ENCODE data around the gene EPB41L4A. TPM values are rescaled to one million over a fixed set of nuclear protein-coding genes. Genes with fewer than 3 reads are reported as not detected.

The EPB41L4A gene
- total and polyA plus RNA-seq, 11 donors, result 6.4 to 34.5 (median 16.2) TPM

DNA sequence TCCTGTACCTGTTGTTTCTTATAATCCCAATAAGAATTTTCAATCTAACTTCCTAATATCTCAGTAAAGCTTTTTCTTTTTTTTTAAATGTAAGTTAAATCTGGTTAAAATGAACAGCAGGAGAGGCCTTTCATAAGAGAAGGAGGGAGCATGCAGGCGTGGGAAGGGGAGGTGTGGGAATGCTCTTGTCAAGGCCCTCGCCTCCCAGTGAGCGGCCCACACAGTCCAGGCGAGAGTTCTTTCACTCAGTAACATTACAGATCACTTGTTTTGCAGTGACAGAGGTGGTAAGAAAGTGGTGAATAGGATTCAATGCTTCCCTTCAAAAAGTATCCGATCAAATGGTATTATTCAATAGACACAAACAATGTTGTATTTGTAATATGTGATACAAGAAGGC, 125.0 kb downstream of the EPB41L4A start:
- Histone ChIP-seq H3K27ac (peak overlapping the region in 1 of 12 donors; percentile 20), H3K9me3 (peaks cover 0 to 11% (median 0%) of the 10 kb centered on the region in 12 donors), H3K4me1 (peaks cover 0 to 38% (median 12%) of the 10 kb centered on the region in 12 donors), H3K27me3 (no peaks in the 10 kb centered on the region), H3K4me3 (no peak overlapping the region), H3K36me3 (no peaks in the 10 kb centered on the region)
- 57 to 85% (median 76%) methylated on average over 5 of the region's 5 CpGs for WGBS, 4 donors
- TF ChIP-seq POLR2A (IDR thresholded peaks at IDR 0.05) (no peak), CTCF (IDR thresholded peaks at IDR 0.05) (no peak)
- DNase-seq (no peak), ATAC-seq (peak in 3 of 4 donors; percentile 44 to 57 (median 48))
- intact Hi-C loops (cut with DNase I), result loop anchor here in 1 of 10 donors (5.0 kb wide), 1 partner anchor 123 kb away; the partner anchor contains the start of gene EPB41L4A

- Histone ChIP-seq H3K9me3 (peaks cover 0 to 9% (median 0%) of the 10 kb centered on the region in 12 donors), H3K27me3 (no peaks in the 10 kb centered on the region), H3K27ac (peak overlapping the region in 1 of 12 donors; percentile 20), H3K36me3 (no peaks in the 10 kb centered on the region), H3K4me1 (peaks cover 0 to 38% (median 12%) of the 10 kb centered on the region in 12 donors), H3K4me3 (peak overlapping the region in 7 of 12 donors; percentile 16 to 41 (median 28))
- DNase-seq (peak in 2 of 5 donors; percentile 15 to 27), ATAC-seq (peak; percentile 71 to 83 (median 74))
- no peak for TF ChIP-seq POLR2A (IDR thresholded peaks at IDR 0.05)
- TF ChIP-seq CTCF (IDR thresholded peaks at IDR 0.05), result no peak
- WGBS, 4 donors, result 18 to 33% (median 22%) methylated on average over 7 of the region's 7 CpGs
- intact Hi-C loops (cut with DNase I), result loop anchor here in 1 of 10 donors (5.0 kb wide), 1 partner anchor 124 kb away; the partner anchor contains the start of gene EPB41L4A
Measured at GRCh38 chr5:112293587-112293986, 125.5 kb downstream of the EPB41L4A start.

GRCh38 chr5:112290691-112291090, 128.4 kb downstream of the EPB41L4A start:
- TF ChIP-seq POLR2A (IDR thresholded peaks at IDR 0.05), result no peak
- no peak for TF ChIP-seq CTCF (IDR thresholded peaks at IDR 0.05)
- H3K27ac ChIP-seq, result no peak overlapping the region
- H3K27me3 ChIP-seq, result no peaks in the 10 kb centered on the region
- H3K36me3 ChIP-seq, result no peaks in the 10 kb centered on the region
- ATAC-seq (peak in 1 of 4 donors; percentile 17), DNase-seq (no peak)
- H3K4me3 ChIP-seq, result no peak overlapping the region
- intact Hi-C loops (cut with DNase I), result loop anchor here in 1 of 10 donors (5.0 kb wide), 1 partner anchor 127 kb away; the partner anchor contains the start of gene EPB41L4A
- H3K9me3 ChIP-seq, result no peaks in the 10 kb centered on the region
- peaks cover 0 to 38% (median 12%) of the 10 kb centered on the region in 12 donors for H3K4me1 ChIP-seq

DNA sequence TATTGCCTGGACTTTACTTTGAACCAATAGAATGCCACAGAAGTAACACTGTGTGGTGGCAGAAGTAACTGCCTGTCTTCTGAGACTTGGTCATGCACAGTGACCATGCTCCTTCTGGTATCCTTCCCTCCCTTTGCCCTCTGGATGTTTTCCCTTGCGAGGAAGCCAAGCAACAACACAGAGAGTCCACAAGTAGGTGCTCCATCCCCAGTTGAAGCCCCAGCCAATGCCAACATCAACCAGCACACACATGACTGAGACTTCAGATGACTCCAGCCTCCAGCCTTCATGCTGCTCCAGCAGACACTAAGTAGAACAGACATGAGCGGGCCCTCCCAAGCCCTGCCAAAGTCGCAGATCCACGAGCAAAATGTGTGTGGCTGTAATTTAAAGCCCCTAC, 129.6 kb downstream of the EPB41L4A start:
- WGBS, 4 donors, result 82 to 96% (median 93%) methylated on average over 4 of the region's 4 CpGs
- TF ChIP-seq CTCF (IDR thresholded peaks at IDR 0.05) (no peak), POLR2A (IDR thresholded peaks at IDR 0.05) (no peak)
- Histone ChIP-seq H3K27ac (no peak overlapping the region), H3K9me3 (no peaks in the 10 kb centered on the region), H3K4me3 (no peak overlapping the region), H3K36me3 (no peaks in the 10 kb centered on the region), H3K4me1 (peaks cover 0 to 40% (median 11%) of the 10 kb centered on the region in 12 donors), H3K27me3 (no peaks in the 10 kb centered on the region)
- intact Hi-C loops (cut with DNase I), result no loop called here
- ATAC-seq (peak in 1 of 4 donors; percentile 14), DNase-seq (no peak)
